ENCODE measurements around the gene CHRNE. TPM values are rescaled to one million over a fixed set of nuclear protein-coding genes. Genes with fewer than 3 reads are reported as not detected.
"Not testable (repeated sequence)": the region's sequence is repeated elsewhere in the genome, so short reads cannot be mapped to it uniquely, and the experiment has no call there.

Gene CHRNE
- total and polyA plus RNA-seq, 2 donors (not counting 1 experiment from before 2014, with no cell fraction given) = 0.99 to 4.7 TPM

GRCh38 chr17:4928881-4929280 lies 26.0 kb upstream of the CHRNE start:
- Mint-ChIP-seq H3K9me3 (ENCODE audit: insufficient read depth) (no peaks in the 10 kb centered on the region), H3K27me3 (peaks cover 8% of the 10 kb centered on the region), H3K4me1 (peaks cover 17% of the 10 kb centered on the region), H3K27ac (no peak overlapping the region), H3K4me3 (no peak overlapping the region)
- DNase-seq (no peak), ATAC-seq (ENCODE audit: low read depth) (no peak)
- no peaks in the 10 kb centered on the region for H3K36me3 ChIP-seq (replicated peaks in 1 of 2; ENCODE audit: control extremely low read depth in 1 of 2, control insufficient read depth in 1 of 2, extremely low read depth in 1 of 2, insufficient read depth in 2 of 2, low read length in 1 of 2)
- H4K20me1 ChIP-seq (ENCODE audit: control insufficient read depth, insufficient read depth, low read length, poor library complexity, severe bottlenecking) = no peaks in the 10 kb centered on the region
- POLR2A ChIA-PET = no interaction called here
- CTCF ChIA-PET = no interaction called here
- peaks cover 0 to 12% (median 3%) of the 10 kb centered on the region in 4 experiments for H3K27me3 ChIP-seq (replicated peaks in 1 of 4; ENCODE audit: control extremely low read depth in 1 of 4, control insufficient read depth in 3 of 4, insufficient read depth in 4 of 4, low read length in 3 of 4)
- H3K9me3 ChIP-seq (ENCODE audit: control extremely low read depth in 1 of 3, control insufficient read depth in 2 of 3, insufficient read depth in 1 of 3, low read length in 2 of 3) = no peaks in the 10 kb centered on the region
- H3K4me3 ChIP-seq (ENCODE audit: control extremely low read depth in 1 of 5, extremely low read depth in 1 of 5, insufficient read depth in 1 of 5, low read depth in 2 of 5, low read length in 4 of 5) = no peak overlapping the region
- no peaks in the 10 kb centered on the region for H3K79me2 ChIP-seq (ENCODE audit: control insufficient read depth, insufficient read depth, low read length)
- H3K9ac ChIP-seq (ENCODE audit: low read length) = no peak overlapping the region
- TF ChIP-seq, protein P1, sequence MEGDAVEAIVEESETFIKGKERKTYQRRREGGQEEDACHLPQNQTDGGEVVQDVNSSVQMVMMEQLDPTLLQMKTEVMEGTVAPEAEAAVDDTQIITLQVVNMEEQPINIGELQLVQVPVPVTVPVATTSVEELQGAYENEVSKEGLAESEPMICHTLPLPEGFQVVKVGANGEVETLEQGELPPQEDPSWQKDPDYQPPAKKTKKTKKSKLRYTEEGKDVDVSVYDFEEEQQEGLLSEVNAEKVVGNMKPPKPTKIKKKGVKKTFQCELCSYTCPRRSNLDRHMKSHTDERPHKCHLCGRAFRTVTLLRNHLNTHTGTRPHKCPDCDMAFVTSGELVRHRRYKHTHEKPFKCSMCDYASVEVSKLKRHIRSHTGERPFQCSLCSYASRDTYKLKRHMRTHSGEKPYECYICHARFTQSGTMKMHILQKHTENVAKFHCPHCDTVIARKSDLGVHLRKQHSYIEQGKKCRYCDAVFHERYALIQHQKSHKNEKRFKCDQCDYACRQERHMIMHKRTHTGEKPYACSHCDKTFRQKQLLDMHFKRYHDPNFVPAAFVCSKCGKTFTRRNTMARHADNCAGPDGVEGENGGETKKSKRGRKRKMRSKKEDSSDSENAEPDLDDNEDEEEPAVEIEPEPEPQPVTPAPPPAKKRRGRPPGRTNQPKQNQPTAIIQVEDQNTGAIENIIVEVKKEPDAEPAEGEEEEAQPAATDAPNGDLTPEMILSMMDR (IDR thresholded peaks at IDR 0.05) = no peak
- no peak for TF ChIP-seq EZH2 (IDR thresholded peaks at IDR 0.05; ENCODE audit: borderline replicate concordance, insufficient read depth, low read depth, low read length, poor library complexity, severe bottlenecking)
- WGBS (ENCODE audit: insufficient coverage) = 98% methylated on average over 7 of the region's 18 CpGs
- H3K4me2 ChIP-seq (replicated peaks; ENCODE audit: low read depth, low read length, poor library complexity, severe bottlenecking) = no peak overlapping the region
- peaks cover 6 to 10% of the 10 kb centered on the region in 2 donors for H3K4me1 ChIP-seq (ENCODE audit: control insufficient read depth in 2 of 2, insufficient read depth in 2 of 2, low read length in 2 of 2)
- intact Hi-C loops (cut with micrococcal nuclease) = no loop called here
- H3K27ac ChIP-seq (ENCODE audit: low read length in 2 of 2) = no peak overlapping the region
- H2AFZ ChIP-seq (ENCODE audit: insufficient read depth, low read depth, low read length, poor library complexity, severe bottlenecking) = no peak overlapping the region

- ATAC-seq (ENCODE audit: low read depth); H3K27ac Mint-ChIP-seq; H4K20me1 ChIP-seq (ENCODE audit: control insufficient read depth, insufficient read depth, low read length, poor library complexity, severe bottlenecking); H3K4me2 ChIP-seq (replicated peaks; ENCODE audit: low read depth, low read length, poor library complexity, severe bottlenecking); H3K79me2 ChIP-seq (ENCODE audit: control insufficient read depth, insufficient read depth, low read length); H3K4me1 ChIP-seq (ENCODE audit: control insufficient read depth in 2 of 2, insufficient read depth in 2 of 2, low read length in 2 of 2); H3K9ac ChIP-seq (ENCODE audit: low read length); H3K27me3 Mint-ChIP-seq; H3K36me3 ChIP-seq (replicated peaks in 1 of 2; ENCODE audit: control extremely low read depth in 1 of 2, control insufficient read depth in 1 of 2, extremely low read depth in 1 of 2, insufficient read depth in 2 of 2, low read length in 1 of 2); H3K27me3 ChIP-seq (replicated peaks in 1 of 4; ENCODE audit: control extremely low read depth in 1 of 4, control insufficient read depth in 3 of 4, insufficient read depth in 4 of 4, low read length in 3 of 4); H3K4me3 ChIP-seq (ENCODE audit: control extremely low read depth in 1 of 5, extremely low read depth in 1 of 5, insufficient read depth in 1 of 5, low read depth in 2 of 5, low read length in 4 of 5); CTCF ChIA-PET; H3K27ac ChIP-seq (ENCODE audit: low read length in 2 of 2); H3K9me3 Mint-ChIP-seq (ENCODE audit: insufficient read depth); intact Hi-C loops (cut with micrococcal nuclease); H3K9me3 ChIP-seq (ENCODE audit: control extremely low read depth in 1 of 3, control insufficient read depth in 2 of 3, insufficient read depth in 1 of 3, low read length in 2 of 3); DNase-seq; H2AFZ ChIP-seq (ENCODE audit: insufficient read depth, low read depth, low read length, poor library complexity, severe bottlenecking); H3K4me1 Mint-ChIP-seq; H3K4me3 Mint-ChIP-seq: not testable (repeated sequence)
- WGBS (ENCODE audit: insufficient coverage) = 98% methylated on average over 12 of the region's 24 CpGs
- POLR2A ChIA-PET = interaction anchor here (0.7 kb wide), 1 partner anchor 41 kb away, joined by 3 read pairs; no protein-coding TSS in a partner anchor
These were observed 23.9 kb upstream of the CHRNE start for GRCh38 chr17:4926577-4927335.

Measured in B cell (primary cell).